ENCODE results near the gene PDE11A. TPM values are rescaled to one million over a fixed set of nuclear protein-coding genes. Genes with fewer than 3 reads are reported as not detected.

Gene PDE11A
- total RNA-seq, 1 experiment from 2014 or later, result 0.13 TPM

DNA sequence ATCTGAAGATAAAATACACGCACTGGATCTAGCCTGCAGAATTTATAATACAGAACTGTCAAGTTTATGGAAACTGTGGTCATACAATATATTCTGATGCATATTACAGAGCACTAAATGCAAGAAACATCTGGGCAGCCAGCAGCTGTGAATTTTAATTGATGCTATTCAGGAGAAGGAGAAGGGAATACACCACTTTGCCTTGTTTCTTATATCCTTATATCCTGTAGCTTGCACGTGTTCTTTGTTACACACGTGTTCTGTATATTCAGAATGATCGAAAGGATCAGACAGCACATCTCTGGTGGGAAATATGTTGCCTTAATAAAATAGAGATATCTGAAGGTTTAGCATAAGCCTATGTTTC is 344.2 kb downstream of the PDE11A start:
- Histone ChIP-seq H3K18ac (ENCODE audit: insufficient read length, low read depth, low read length) (no peak overlapping the region), H3T11ph (ENCODE audit: low read length) (no peak overlapping the region), H3K23me2 (ENCODE audit: insufficient read length, low read depth, low read length, poor library complexity, severe bottlenecking) (no peaks in the 10 kb centered on the region), H2BK15ac (ENCODE audit: low read depth, low read length) (no peak overlapping the region), H2AFZ (ENCODE audit: low read length) (no peak overlapping the region), H3K4me1 (ENCODE audit: insufficient read depth, low read length) (no peaks in the 10 kb centered on the region), H3K4me2 (ENCODE audit: insufficient read depth, insufficient read length, low read length) (no peak overlapping the region), H3K79me1 (ENCODE audit: insufficient read depth, low read depth, low read length, poor library complexity, severe bottlenecking) (no peaks in the 10 kb centered on the region), H3K56ac (ENCODE audit: insufficient read length, low read depth, low read length) (no peak overlapping the region), H3K23ac (ENCODE audit: insufficient read length, low read depth, low read length) (no peak overlapping the region), H2BK20ac (ENCODE audit: low read depth, low read length, poor library complexity, severe bottlenecking) (no peak overlapping the region), H3K79me2 (ENCODE audit: insufficient read depth, low read length) (no peaks in the 10 kb centered on the region), H4K8ac (replicated peaks; ENCODE audit: insufficient read length, low read depth, low read length) (no peak overlapping the region), H2AK5ac (ENCODE audit: insufficient read length, low read length) (no peak overlapping the region), H3K9me3 (ENCODE audit: control insufficient read depth, low read depth, low read length) (no peaks in the 10 kb centered on the region), H4K91ac (ENCODE audit: insufficient read length, low read depth, low read length) (no peak overlapping the region), H2BK120ac (ENCODE audit: low read depth, low read length, poor library complexity, severe bottlenecking) (no peak overlapping the region), H3K27me3 (ENCODE audit: insufficient read depth, low read length) (peaks cover 42% of the 10 kb centered on the region; the same call in 1 of the 2 replicates), H2BK12ac (ENCODE audit: insufficient read length, low read depth, low read length) (no peak overlapping the region), H3K9ac (ENCODE audit: extremely low read depth, insufficient read length, low read length) (no peak overlapping the region), H3K4ac (ENCODE audit: low read depth, low read length) (no peak overlapping the region), H4K5ac (ENCODE audit: insufficient read length, low read depth, low read length) (no peak overlapping the region), H3K14ac (ENCODE audit: insufficient read depth, low read length) (no peak overlapping the region), H3K27ac (ENCODE audit: insufficient read length, low read depth, low read length) (no peak overlapping the region), H2BK5ac (ENCODE audit: insufficient read length, low read length) (no peak overlapping the region), H4K20me1 (ENCODE audit: control insufficient read depth, insufficient read depth, insufficient read length) (no peaks in the 10 kb centered on the region)
- Mint-ChIP-seq H3K36me3 (ENCODE audit: insufficient read depth in 1 of 3, low read depth in 3 of 3) (no peaks in the 10 kb centered on the region), H3K4me1 (peaks cover 15 to 16% of the 10 kb centered on the region in 2 experiments), H3K9me3 (no peaks in the 10 kb centered on the region; a peak in 2 of 5 replicates), H3K27ac (no peak overlapping the region), H3K27me3 (ENCODE audit: low read depth) (peaks cover 87% of the 10 kb centered on the region), H3K4me3 (no peak overlapping the region)
- TF ChIP-seq, protein P1, sequence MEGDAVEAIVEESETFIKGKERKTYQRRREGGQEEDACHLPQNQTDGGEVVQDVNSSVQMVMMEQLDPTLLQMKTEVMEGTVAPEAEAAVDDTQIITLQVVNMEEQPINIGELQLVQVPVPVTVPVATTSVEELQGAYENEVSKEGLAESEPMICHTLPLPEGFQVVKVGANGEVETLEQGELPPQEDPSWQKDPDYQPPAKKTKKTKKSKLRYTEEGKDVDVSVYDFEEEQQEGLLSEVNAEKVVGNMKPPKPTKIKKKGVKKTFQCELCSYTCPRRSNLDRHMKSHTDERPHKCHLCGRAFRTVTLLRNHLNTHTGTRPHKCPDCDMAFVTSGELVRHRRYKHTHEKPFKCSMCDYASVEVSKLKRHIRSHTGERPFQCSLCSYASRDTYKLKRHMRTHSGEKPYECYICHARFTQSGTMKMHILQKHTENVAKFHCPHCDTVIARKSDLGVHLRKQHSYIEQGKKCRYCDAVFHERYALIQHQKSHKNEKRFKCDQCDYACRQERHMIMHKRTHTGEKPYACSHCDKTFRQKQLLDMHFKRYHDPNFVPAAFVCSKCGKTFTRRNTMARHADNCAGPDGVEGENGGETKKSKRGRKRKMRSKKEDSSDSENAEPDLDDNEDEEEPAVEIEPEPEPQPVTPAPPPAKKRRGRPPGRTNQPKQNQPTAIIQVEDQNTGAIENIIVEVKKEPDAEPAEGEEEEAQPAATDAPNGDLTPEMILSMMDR (conservative IDR thresholded peaks at IDR 0.05), result no peak
- no peak for DNase-seq
- WGBS (ENCODE audit: extremely low coverage, insufficient read length, low lambda C conversion rate), result no CpG with 5 or more reads among the region's 4 CpGs
